ENCODE data around the gene NEURL1B. TPM values are rescaled to one million over a fixed set of nuclear protein-coding genes. Genes with fewer than 3 reads are reported as not detected.

NEURL1B gene
- total and polyA plus RNA-seq, 2 donors (not counting 1 experiment from before 2014, with no cell fraction given): 0.06 to 0.17 TPM

- peaks cover 19% of the 10 kb centered on the region for H3K4me1 Mint-ChIP-seq
- Histone ChIP-seq H3K27ac (ENCODE audit: low read length in 2 of 2) (peak overlapping the region; percentile 53 to 57), H3K36me3 (replicated peaks in 1 of 2; ENCODE audit: control extremely low read depth in 1 of 2, control insufficient read depth in 1 of 2, extremely low read depth in 1 of 2, insufficient read depth in 2 of 2, low read length in 1 of 2) (no peaks in the 10 kb centered on the region), H3K4me3 (ENCODE audit: control extremely low read depth in 1 of 5, extremely low read depth in 1 of 5, insufficient read depth in 1 of 5, low read depth in 2 of 5, low read length in 4 of 5) (peak overlapping the region; percentile 3 to 73 (median 64)), H3K9me3 (ENCODE audit: control extremely low read depth in 1 of 3, control insufficient read depth in 2 of 3, insufficient read depth in 1 of 3, low read length in 2 of 3) (no peaks in the 10 kb centered on the region), H4K20me1 (ENCODE audit: control insufficient read depth, insufficient read depth, low read length, poor library complexity, severe bottlenecking) (no peaks in the 10 kb centered on the region), H3K4me2 (replicated peaks; ENCODE audit: low read depth, low read length, poor library complexity, severe bottlenecking) (peak overlapping the region; percentile 90), H3K9ac (ENCODE audit: low read length) (peak overlapping the region; percentile 81), H3K27me3 (replicated peaks in 1 of 4; ENCODE audit: control extremely low read depth in 1 of 4, control insufficient read depth in 3 of 4, insufficient read depth in 4 of 4, low read length in 3 of 4) (peaks cover 0 to 16% (median 7%) of the 10 kb centered on the region in 4 experiments), H3K4me1 (ENCODE audit: control insufficient read depth in 2 of 2, insufficient read depth in 2 of 2, low read length in 2 of 2) (peaks cover 13 to 23% of the 10 kb centered on the region in 2 donors), H3K79me2 (ENCODE audit: control insufficient read depth, insufficient read depth, low read length) (no peaks in the 10 kb centered on the region), H2AFZ (ENCODE audit: insufficient read depth, low read depth, low read length, poor library complexity, severe bottlenecking) (peak overlapping the region; percentile 100)
- intact Hi-C loops (cut with micrococcal nuclease): loop anchor here (10.0 kb wide), 2 partner anchors 403 to 583 kb away; no protein-coding TSS in a partner anchor
- no peaks in the 10 kb centered on the region for H3K9me3 Mint-ChIP-seq (ENCODE audit: insufficient read depth)
- ATAC-seq (ENCODE audit: low read depth): peak; percentile 97
- TF ChIP-seq, protein P1, sequence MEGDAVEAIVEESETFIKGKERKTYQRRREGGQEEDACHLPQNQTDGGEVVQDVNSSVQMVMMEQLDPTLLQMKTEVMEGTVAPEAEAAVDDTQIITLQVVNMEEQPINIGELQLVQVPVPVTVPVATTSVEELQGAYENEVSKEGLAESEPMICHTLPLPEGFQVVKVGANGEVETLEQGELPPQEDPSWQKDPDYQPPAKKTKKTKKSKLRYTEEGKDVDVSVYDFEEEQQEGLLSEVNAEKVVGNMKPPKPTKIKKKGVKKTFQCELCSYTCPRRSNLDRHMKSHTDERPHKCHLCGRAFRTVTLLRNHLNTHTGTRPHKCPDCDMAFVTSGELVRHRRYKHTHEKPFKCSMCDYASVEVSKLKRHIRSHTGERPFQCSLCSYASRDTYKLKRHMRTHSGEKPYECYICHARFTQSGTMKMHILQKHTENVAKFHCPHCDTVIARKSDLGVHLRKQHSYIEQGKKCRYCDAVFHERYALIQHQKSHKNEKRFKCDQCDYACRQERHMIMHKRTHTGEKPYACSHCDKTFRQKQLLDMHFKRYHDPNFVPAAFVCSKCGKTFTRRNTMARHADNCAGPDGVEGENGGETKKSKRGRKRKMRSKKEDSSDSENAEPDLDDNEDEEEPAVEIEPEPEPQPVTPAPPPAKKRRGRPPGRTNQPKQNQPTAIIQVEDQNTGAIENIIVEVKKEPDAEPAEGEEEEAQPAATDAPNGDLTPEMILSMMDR (IDR thresholded peaks at IDR 0.05): peak; percentile 86
- TF ChIP-seq EZH2 (IDR thresholded peaks at IDR 0.05; ENCODE audit: borderline replicate concordance, insufficient read depth, low read depth, low read length, poor library complexity, severe bottlenecking): no peak
- peak; percentile 88 for DNase-seq
- peaks cover 21% of the 10 kb centered on the region for H3K27me3 Mint-ChIP-seq
- WGBS (ENCODE audit: insufficient coverage): 13% methylated on average over 27 of the region's 36 CpGs
- ChIA-PET POLR2A (interaction anchor here (1.5 kb wide), 1 partner anchor 14 kb away, joined by 4 read pairs; no protein-coding TSS in a partner anchor), CTCF (interaction anchor here (0.6 to 4.2 kb wide), 30 partner anchors 8 to 1490 kb away, joined by 3 to 53 read pairs (median 4); partner anchors contain the start of gene ATP6V0E1)
- H3K4me3 Mint-ChIP-seq: peak overlapping the region; percentile 92
- H3K27ac Mint-ChIP-seq: peak overlapping the region; percentile 87
These were observed 56.4 kb downstream of the NEURL1B start for GRCh38 chr5:172697123-172698121.

All from B cell (primary cell).